Fibroblast of the aortic adventitia (primary cell): Measurements from ENCODE around the gene PKNOX2. TPM values are rescaled to one million over a fixed set of nuclear protein-coding genes. Genes with fewer than 3 reads are reported as not detected.

Experiments
- DNase-seq: peaks from one replicate; pipeline ENCODE4 v3.0.0-alpha.2; 2010; ENCODE audit warnings: low read depth
- H3K4me3 ChIP-seq: 2 replicates; pipeline ENCODE4 v1.5.1; 2011; ENCODE audit warnings: low read depth, mild to moderate bottlenecking, control low read depth, low read length, moderate library complexity
- CTCF ChIP-seq: IDR thresholded peaks from 2 replicates; pipeline ENCODE4 v1.5.1; 2011; ENCODE audit warnings: mild to moderate bottlenecking, low read length, control low read depth, inconsistent platforms; ENCODE audit not compliant: insufficient read depth
- total RNA-seq: library from RNA; depleted of rRNA; stranded (reverse); fragments of >200 nt; gene quantifications from 2 replicates; pipeline ENCODE4 v1.2.3, GENCODE V29; 2012; ENCODE audit warnings: low replicate concordance

Gene PKNOX2
- total RNA-seq, 1 donor, result 2.0 TPM

DNA sequence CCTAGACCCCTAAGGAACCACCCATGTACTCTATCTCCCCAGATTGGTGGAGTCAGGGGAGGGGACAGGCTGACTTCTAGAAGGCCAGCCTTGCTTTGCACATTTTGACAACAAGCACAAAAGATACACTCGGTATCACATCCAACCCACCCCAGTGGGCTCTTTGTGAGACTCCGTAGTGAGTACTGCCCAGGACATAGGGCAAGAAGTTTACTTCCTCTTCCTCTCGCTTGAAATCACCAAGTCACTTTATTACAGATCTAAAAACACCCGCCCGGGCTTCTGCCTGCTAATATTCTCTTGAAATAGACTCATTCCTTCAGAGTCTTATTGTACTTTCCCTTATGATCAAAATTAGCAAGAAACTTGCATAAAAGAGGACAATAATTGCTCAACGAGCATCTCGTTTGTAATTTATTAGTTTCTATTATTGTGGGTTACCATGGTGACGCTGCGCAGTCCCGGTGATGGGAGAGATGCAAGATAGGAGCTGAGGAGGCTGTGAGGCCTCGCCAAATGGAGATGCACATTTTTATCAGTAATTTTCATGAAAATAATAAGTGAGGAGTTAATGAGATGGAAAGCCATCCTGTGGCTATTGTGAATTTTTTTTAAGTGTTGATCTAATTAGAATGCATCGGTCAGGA is 234.6 kb downstream of the PKNOX2 start:
- DNase-seq, result no peak
- no peak overlapping the region for H3K4me3 ChIP-seq
- TF ChIP-seq CTCF, result no peak

DNA sequence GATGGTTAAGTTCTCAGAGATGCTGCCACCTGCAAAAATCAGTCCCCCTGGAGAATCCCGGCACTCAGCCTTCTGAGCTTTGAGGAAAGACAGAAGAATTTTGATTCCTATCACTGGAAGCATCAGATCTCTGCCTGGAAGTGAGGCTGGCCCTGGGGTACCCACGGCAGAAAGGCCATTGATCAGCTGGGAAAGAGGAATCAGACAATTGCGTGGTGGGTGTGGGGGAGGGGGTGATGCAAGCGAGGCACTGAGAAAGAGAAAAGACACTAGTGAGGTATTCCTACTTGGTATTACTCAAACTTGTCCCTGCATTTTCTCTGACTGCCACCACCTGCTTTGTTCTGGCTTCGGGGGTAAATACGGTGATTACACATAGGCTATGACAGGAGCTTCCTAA is 235.4 kb downstream of the PKNOX2 start:
- no peak overlapping the region for H3K4me3 ChIP-seq
- DNase-seq, result no peak
- no peak for TF ChIP-seq CTCF

DNA sequence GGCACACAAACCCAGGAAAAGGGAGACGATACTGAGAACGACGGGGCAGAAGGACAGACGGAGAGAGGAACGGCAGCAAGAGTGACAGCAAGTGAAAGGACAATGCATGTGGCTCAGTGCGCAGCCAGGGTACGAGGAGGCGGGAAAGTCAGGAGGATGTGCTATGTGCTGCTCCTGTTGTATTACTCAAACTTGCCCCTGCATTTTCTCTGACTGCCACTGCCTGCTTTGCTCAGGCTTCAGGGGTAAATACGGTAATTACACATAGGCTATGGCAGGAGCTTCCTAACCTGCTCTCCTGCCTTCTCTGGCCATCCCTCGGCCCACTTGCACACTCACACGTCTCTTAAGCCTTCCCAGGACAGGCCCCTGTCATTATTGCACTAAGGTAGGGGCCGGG is 236.7 kb downstream of the PKNOX2 start:
- DNase-seq, result no peak
- H3K4me3 ChIP-seq, result no peak overlapping the region
- no peak for TF ChIP-seq CTCF

GRCh38 chr11:125401746-125402145 is 237.2 kb downstream of the PKNOX2 start:
- no peak overlapping the region for H3K4me3 ChIP-seq
- no peak for TF ChIP-seq CTCF
- peak; percentile 69 for DNase-seq

- peak; percentile 83 for DNase-seq
- no peak for TF ChIP-seq CTCF
- H3K4me3 ChIP-seq, result no peak overlapping the region
These were observed 237.9 kb downstream of the PKNOX2 start for GRCh38 chr11:125402435-125402834.

GRCh38 chr11:125404157-125404810 is 239.7 kb downstream of the PKNOX2 start:
- TF ChIP-seq CTCF, result no peak
- DNase-seq, result no peak
- no peak overlapping the region for H3K4me3 ChIP-seq
